HepG2 (cell line): ENCODE measurements around the gene APCDD1L. TPM values are rescaled to one million over a fixed set of nuclear protein-coding genes. Genes with fewer than 3 reads are reported as not detected.
A peak's percentile ranks its signal among the peaks of the same experiment; 100 is the strongest.

Experiments
- ATAC-seq: fragments of 200-7000 bp; cut with Tn5 transposase; 3 replicates; pipeline ENCODE4 v1.9.1; 2020; ENCODE audit warnings: mild to moderate bottlenecking, moderate library complexity
- BruUV-seq: library from RNA; stranded (reverse); fragments of 400-500 nt; replicated peaks from 2 replicates; lab custom pipeline; 2021; lab: Mats Ljungman, UMichigan
- CTCF ChIA-PET: fragments of 300-600 bp; formaldehyde crosslinking; extraction: SDS; loops from one replicate; lab custom pipeline; 2021; ENCODE audit warnings: low total read pairs, inconsistent platforms, low intra/inter-chr PET ratio; lab: Yijun Ruan, JAX
- POLR2A ChIA-PET: fragments of 350-600 bp; sonication (Branson Sonifier 250); formaldehyde crosslinking; loops from one replicate; lab custom pipeline; 2020; ENCODE audit warnings: antibody characterized with exemption, inconsistent platforms; lab: Yijun Ruan, JAX
- DNase-seq: peaks from one replicate; pipeline ENCODE4 v3.0.0-alpha.2; 2015; ENCODE audit warnings: low spot score
- FAIRE-seq: peaks from 3 replicates; lab custom pipeline; 2011; peaks lifted over from hg19 to GRCh38; lab: Jason Lieb, UNC
- H2AFZ ChIP-seq: one replicate; pipeline ENCODE4 v1.6.1; 2011; ENCODE audit warnings: low read length, inconsistent platforms
- H3K27ac ChIP-seq: fragments of 300-600 bp; 3 replicates; pipeline ENCODE4 v1.8.0; 2011; ENCODE audit warnings: mixed run types, mild to moderate bottlenecking, mixed read lengths, low read length, inconsistent platforms; ENCODE audit not compliant: insufficient read depth; ENCODE audit errors: extremely low read length
- H3K27me3 ChIP-seq, 2 experiments: fragments of 200-600 bp in 1 of 2; 2 replicates in 1 of 2; 3 replicates in 1 of 2; pipeline versions ENCODE4 v1.6.0 to v1.8.0; 2011; ENCODE audit warnings: low read length in 2 of 2, mild to moderate bottlenecking in 2 of 2, moderate library complexity in 2 of 2, inconsistent platforms in 1 of 2; ENCODE audit not compliant: insufficient read depth in 2 of 2, control insufficient read depth in 1 of 2
- H3K36me3 ChIP-seq, 2 experiments: fragments of 200-600 bp in 1 of 2; replicated peaks in 1 of 2; 2 replicates in 1 of 2; 3 replicates in 1 of 2; pipeline versions ENCODE4 v1.5.1 to v1.8.0; 2011; ENCODE audit warnings: low read length in 2 of 2, inconsistent platforms in 1 of 2; ENCODE audit not compliant: insufficient read depth in 2 of 2, control insufficient read depth in 1 of 2
- H3K4me1 ChIP-seq: 2 replicates; pipeline ENCODE4 v1.5.1; 2012; ENCODE audit warnings: low read length, inconsistent platforms; ENCODE audit not compliant: insufficient read depth
- H3K4me2 ChIP-seq: 2 replicates; pipeline ENCODE4 v1.6.0; 2011; ENCODE audit warnings: low read depth, low read length, inconsistent platforms
- H3K4me3 ChIP-seq, 3 experiments: fragments of 200-600 bp in 1 of 3; sonication (generic), shearing (Covaris generic) in 1 of 3; replicated peaks in 1 of 3; 2 replicates each; pipeline ENCODE4 v1.5.1; 2011 to 2016; ENCODE audit warnings: low read length in 3 of 3, inconsistent platforms in 2 of 3, low read depth in 2 of 3, mild to moderate bottlenecking in 2 of 3, control low read depth in 1 of 3, mixed read lengths in 1 of 3; ENCODE audit not compliant: insufficient read depth in 1 of 3
- H3K79me2 ChIP-seq: one replicate; pipeline ENCODE4 v1.6.1; 2011; ENCODE audit warnings: low read length, inconsistent platforms; ENCODE audit not compliant: insufficient read depth
- H3K9ac ChIP-seq: 2 replicates; pipeline ENCODE4 v1.6.0; 2011; ENCODE audit warnings: mild to moderate bottlenecking, low read depth, low read length, inconsistent platforms; ENCODE audit not compliant: insufficient read depth
- H3K9me3 ChIP-seq: 2 replicates; pipeline ENCODE4 v1.5.1; 2012; ENCODE audit warnings: mild to moderate bottlenecking, low read length
- H4K20me1 ChIP-seq: 2 replicates; pipeline ENCODE4 v1.6.0; 2011; ENCODE audit warnings: inconsistent platforms, mild to moderate bottlenecking, low read length, moderate library complexity; ENCODE audit not compliant: insufficient read depth
- CBFB ChIP-seq: sonication (generic); formaldehyde crosslinking; IDR thresholded peaks from 2 replicates; pipeline ENCODE4 v1.4.0; 2020; ENCODE audit warnings: missing genetic modification reagents
- CEBPB ChIP-seq: IDR thresholded peaks from 2 replicates; pipeline ENCODE4 v1.6.1; 2011; ENCODE audit warnings: low read depth, low read length, improper control_type of control experiment, borderline replicate concordance
- FOSL1 ChIP-seq: sonication (generic); formaldehyde crosslinking; IDR thresholded peaks from 2 replicates; pipeline ENCODE4 v1.9.0; 2021; ENCODE audit warnings: missing genetic modification reagents, borderline replicate concordance
- HNF4A ChIP-seq: sonication (generic); formaldehyde crosslinking; IDR thresholded peaks from 2 replicates; pipeline ENCODE4 v1.4.0; 2020; ENCODE audit warnings: missing genetic modification reagents
- ZNF317 ChIP-seq: sonication (generic); formaldehyde crosslinking; IDR thresholded peaks from 2 replicates; pipeline ENCODE4 v1.5.0; 2020; ENCODE audit warnings: mild to moderate bottlenecking, missing genetic modification reagents
- ZNF552 ChIP-seq: sonication (generic); formaldehyde crosslinking; IDR thresholded peaks from 2 replicates; pipeline ENCODE4 v1.9.0; 2022; ENCODE audit warnings: missing genetic modification reagents, mild to moderate bottlenecking, borderline replicate concordance
- ZNF563 ChIP-seq: sonication (generic); formaldehyde crosslinking; IDR thresholded peaks from 2 replicates; pipeline ENCODE4 v1.8.0; 2022; ENCODE audit warnings: mild to moderate bottlenecking, moderate library complexity, missing genetic modification reagents
- WGBS: methylation state at CpG from one replicate; pipeline ENCODE4 v1.1.6; 2017; ENCODE audit warnings: low lambda C conversion rate; 5-methylcytosine and 5-hydroxymethylcytosine counted together
- in situ Hi-C: cut with HindIII; loops from 2 replicates; pipeline ENCODE4 v1.10.0; 2017; ENCODE audit warnings: low pct_unique_long_range_greater_than_20kb; ENCODE audit not compliant: extremely low pct_ligation_motif_present
- intact Hi-C: fragments of 100-400 bp; cut with micrococcal nuclease; formaldehyde crosslinking; loops from one replicate; pipeline ENCODE4 v1.10.0; 2022; ENCODE audit not compliant: unreplicated experiment
- polyA plus RNA-seq, 8 experiments: library from polyadenylated mRNA; depleted of rRNA in 3 of 8; stranded (reverse) in 7 of 8; unstranded in 1 of 8; fragments of >200 nt; fragmentation: Illumina TruSeq in 4 of 8; extraction: Trizol in 4 of 8; gene quantifications; 2 replicates each; pipeline versions ENCODE4 v1.2.1 to v1.2.3, GENCODE V29; 2011 to 2016; ENCODE audit warnings: low read depth in 4 of 8, missing spikeins in 1 of 8, mixed read lengths in 1 of 8; ENCODE audit not compliant: insufficient read depth in 1 of 8
- total RNA-seq, 5 experiments: library from RNA; depleted of rRNA; stranded (reverse); fragments of >200 nt; fragmentation: Illumina TruSeq; extraction: Trizol; gene quantifications; 2 replicates each; pipeline ENCODE4 v1.2.3, GENCODE V29; 2016; ENCODE audit warnings: low read depth in 1 of 5
- TF ChIP-seq, protein P1 (sequence below): sonication (generic); formaldehyde crosslinking; IDR thresholded peaks from 2 replicates; pipeline ENCODE4 v1.4.0; 2020; ENCODE audit warnings: mild to moderate bottlenecking, missing genetic modification reagents
- TF ChIP-seq, protein P2 (sequence below): sonication (generic); formaldehyde crosslinking; IDR thresholded peaks from 2 replicates; pipeline ENCODE4 v1.8.0; 2022; ENCODE audit warnings: mild to moderate bottlenecking, missing genetic modification reagents, borderline replicate concordance
- TF ChIP-seq, protein P3 (sequence below): IDR thresholded peaks from 2 replicates; pipeline ENCODE4 v1.6.1; 2012; ENCODE audit warnings: low read depth, low read length, improper control_type of control experiment
- TF ChIP-seq, protein P4 (sequence below): sonication (generic); formaldehyde crosslinking; IDR thresholded peaks from 2 replicates; pipeline ENCODE4 v1.5.0; 2020; ENCODE audit warnings: missing genetic modification reagents, mild to moderate bottlenecking, borderline replicate concordance

Gene APCDD1L
- total and polyA plus RNA-seq, 2 of the 13 experiments (the other 11 are each of a cell fraction or from before 2014, with no cell fraction given) = not detected

DNA sequence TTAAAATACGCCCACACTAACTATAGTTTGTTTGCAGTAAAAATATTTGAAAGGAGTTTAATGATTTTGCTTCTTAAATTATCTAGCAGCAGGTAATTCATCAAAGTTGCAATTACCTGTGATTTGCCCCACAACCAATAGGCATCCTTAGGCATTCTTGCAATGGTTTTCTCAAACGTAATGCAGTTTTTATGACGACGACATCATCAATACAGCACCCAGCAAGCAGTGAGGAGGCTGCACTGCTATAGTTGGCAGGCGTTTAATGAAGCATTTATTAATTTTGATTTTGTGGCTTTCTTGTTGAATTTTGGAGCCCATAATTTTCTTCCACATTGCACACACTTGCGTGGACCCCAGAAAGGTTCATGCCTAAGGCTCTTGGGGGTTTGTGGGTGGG, 28.1 kb upstream of the APCDD1L start (continued):
- TF ChIP-seq, protein P1, sequence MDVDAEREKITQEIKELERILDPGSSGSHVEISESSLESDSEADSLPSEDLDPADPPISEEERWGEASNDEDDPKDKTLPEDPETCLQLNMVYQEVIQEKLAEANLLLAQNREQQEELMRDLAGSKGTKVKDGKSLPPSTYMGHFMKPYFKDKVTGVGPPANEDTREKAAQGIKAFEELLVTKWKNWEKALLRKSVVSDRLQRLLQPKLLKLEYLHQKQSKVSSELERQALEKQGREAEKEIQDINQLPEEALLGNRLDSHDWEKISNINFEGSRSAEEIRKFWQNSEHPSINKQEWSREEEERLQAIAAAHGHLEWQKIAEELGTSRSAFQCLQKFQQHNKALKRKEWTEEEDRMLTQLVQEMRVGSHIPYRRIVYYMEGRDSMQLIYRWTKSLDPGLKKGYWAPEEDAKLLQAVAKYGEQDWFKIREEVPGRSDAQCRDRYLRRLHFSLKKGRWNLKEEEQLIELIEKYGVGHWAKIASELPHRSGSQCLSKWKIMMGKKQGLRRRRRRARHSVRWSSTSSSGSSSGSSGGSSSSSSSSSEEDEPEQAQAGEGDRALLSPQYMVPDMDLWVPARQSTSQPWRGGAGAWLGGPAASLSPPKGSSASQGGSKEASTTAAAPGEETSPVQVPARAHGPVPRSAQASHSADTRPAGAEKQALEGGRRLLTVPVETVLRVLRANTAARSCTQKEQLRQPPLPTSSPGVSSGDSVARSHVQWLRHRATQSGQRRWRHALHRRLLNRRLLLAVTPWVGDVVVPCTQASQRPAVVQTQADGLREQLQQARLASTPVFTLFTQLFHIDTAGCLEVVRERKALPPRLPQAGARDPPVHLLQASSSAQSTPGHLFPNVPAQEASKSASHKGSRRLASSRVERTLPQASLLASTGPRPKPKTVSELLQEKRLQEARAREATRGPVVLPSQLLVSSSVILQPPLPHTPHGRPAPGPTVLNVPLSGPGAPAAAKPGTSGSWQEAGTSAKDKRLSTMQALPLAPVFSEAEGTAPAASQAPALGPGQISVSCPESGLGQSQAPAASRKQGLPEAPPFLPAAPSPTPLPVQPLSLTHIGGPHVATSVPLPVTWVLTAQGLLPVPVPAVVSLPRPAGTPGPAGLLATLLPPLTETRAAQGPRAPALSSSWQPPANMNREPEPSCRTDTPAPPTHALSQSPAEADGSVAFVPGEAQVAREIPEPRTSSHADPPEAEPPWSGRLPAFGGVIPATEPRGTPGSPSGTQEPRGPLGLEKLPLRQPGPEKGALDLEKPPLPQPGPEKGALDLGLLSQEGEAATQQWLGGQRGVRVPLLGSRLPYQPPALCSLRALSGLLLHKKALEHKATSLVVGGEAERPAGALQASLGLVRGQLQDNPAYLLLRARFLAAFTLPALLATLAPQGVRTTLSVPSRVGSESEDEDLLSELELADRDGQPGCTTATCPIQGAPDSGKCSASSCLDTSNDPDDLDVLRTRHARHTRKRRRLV = no peak

DNA sequence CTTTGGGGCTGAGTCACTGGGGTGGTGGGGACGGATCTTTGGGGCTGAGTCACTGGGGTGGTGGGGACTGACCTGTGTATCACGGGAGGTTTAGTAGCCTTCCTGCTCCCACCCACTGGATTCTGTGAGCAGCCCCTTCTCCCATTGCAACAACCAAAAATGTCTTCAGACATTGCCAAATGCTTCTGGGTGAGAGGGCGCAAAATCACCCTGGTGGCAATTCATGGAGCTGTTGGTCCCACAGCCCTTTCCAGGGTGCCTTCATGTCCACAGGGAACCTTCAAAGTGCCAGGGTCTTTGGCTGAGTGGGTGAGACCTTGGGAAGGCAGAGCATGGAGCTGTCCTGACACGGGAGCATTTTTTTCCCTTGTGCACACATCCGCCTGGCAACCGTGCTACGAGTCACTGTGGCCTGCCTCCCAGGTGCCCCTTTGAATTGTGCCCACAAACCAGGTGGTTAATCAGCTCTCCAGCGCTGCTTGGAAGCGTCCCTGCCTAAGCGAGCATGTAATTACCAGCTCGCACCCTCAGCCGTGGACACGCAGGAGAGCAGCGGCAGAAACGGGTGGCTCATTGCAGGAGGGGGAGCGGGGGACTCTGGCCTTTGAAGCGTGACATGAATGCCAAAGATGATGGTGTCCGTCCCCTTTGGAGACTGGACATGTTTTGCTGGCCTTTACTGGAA, 27.4 kb upstream of the APCDD1L start:
- no peak for FAIRE-seq
- H3K4me3 ChIP-seq = no peak overlapping the region
- H3K9me3 ChIP-seq = 0 out of 2 replicates have a peak, but pooled peaks cover 5% of the 10 kb centered on the region
- intact Hi-C loops (no loop called here), in situ Hi-C loops (no loop called here)
- H3K79me2 ChIP-seq = no peaks in the 10 kb centered on the region
- WGBS = 13% methylated on average over 16 of the region's 18 CpGs
- H3K4me2 ChIP-seq = no peak overlapping the region
- DNase-seq = no peak
- peak; percentile 35 for ATAC-seq
- no peaks in the 10 kb centered on the region for H3K4me1 ChIP-seq
- no TSS peak for BruUV-seq
- peaks cover 7 to 56% of the 10 kb centered on the region in 2 experiments for H3K27me3 ChIP-seq
- no peaks in the 10 kb centered on the region for H4K20me1 ChIP-seq
- no peaks in the 10 kb centered on the region for H3K36me3 ChIP-seq
- POLR2A ChIA-PET = no interaction called here
- H3K27ac ChIP-seq = no peak overlapping the region
- H2AFZ ChIP-seq = no peak overlapping the region
- CTCF ChIA-PET = no interaction called here
- H3K9ac ChIP-seq = no peak overlapping the region
- TF ChIP-seq, protein P2, sequence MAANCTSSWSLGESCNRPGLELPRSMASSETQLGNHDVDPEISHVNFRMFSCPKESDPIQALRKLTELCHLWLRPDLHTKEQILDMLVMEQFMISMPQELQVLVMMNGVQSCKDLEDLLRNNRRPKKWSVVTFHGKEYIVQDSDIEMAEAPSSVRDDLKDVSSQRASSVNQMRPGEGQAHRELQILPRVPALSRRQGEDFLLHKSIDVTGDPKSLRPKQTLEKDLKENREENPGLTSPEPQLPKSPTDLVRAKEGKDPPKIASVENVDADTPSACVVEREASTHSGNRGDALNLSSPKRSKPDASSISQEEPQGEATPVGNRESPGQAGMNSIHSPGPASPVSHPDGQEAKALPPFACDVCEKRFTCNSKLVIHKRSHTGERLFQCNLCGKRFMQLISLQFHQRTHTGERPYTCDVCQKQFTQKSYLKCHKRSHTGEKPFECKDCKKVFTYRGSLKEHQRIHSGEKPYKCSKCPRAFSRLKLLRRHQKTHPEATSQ (CRISPR knock-in tag) = no peak
- no peak for TF ChIP-seq ZNF317 (CRISPR knock-in tag)
- TF ChIP-seq CEBPB = no peak
- TF ChIP-seq, protein P3, sequence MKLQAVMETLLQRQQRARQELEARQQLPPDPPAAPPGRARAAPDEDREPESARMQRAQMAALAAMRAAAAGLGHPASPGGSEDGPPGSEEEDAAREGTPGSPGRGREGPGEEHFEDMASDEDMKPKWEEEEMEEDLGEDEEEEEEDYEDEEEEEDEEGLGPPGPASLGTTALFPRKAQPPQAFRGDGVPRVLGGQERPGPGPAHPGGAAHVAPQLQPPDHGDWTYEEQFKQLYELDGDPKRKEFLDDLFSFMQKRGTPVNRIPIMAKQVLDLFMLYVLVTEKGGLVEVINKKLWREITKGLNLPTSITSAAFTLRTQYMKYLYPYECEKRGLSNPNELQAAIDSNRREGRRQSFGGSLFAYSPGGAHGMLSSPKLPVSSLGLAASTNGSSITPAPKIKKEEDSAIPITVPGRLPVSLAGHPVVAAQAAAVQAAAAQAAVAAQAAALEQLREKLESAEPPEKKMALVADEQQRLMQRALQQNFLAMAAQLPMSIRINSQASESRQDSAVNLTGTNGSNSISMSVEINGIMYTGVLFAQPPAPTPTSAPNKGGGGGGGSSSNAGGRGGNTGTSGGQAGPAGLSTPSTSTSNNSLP = no peak
- TF ChIP-seq ZNF552 (CRISPR knock-in tag) = no peak
- no peak for TF ChIP-seq CBFB (CRISPR knock-in tag)
- no peak for TF ChIP-seq ZNF563 (CRISPR knock-in tag)
- TF ChIP-seq FOSL1 = no peak
- no peak for TF ChIP-seq HNF4A (CRISPR knock-in tag)
- TF ChIP-seq, protein P4, sequence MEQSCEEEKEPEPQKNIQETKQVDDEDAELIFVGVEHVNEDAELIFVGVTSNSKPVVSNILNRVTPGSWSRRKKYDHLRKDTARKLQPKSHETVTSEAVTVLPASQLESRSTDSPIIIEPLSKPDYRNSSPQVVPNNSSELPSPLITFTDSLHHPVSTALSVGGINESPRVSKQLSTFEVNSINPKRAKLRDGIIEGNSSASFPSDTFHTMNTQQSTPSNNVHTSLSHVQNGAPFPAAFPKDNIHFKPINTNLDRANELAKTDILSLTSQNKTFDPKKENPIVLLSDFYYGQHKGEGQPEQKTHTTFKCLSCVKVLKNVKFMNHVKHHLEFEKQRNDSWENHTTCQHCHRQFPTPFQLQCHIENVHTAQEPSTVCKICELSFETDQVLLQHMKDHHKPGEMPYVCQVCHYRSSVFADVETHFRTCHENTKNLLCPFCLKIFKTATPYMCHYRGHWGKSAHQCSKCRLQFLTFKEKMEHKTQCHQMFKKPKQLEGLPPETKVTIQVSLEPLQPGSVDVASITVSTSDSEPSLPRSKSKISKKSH (CRISPR knock-in tag) = peak; percentile 44; the same call in 1 of the 2 replicates
